Measurements from ENCODE around the gene CLNK.

DNA sequence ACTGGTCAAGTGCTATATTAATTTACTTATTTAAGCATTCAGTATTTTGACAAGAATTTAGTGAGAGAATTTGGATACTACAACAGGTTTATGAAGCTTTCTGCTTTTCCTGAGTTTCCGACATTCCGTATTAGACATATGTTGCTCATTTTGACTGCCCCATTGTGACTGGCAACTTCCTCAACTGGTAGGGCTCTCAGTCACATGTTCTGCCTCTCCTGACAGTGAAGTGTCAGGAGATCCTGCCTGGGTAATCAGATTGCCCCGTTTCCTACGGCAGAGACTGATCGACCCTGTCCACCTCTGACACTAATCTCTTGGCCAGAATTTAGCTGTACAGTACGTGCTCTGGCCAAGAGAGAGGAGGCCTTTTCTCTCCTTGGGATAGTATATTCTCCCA, 49.5 kb downstream of the CLNK start:
- TF ChIP-seq POLR2A (IDR thresholded peaks at IDR 0.05) (no peak), CTCF (IDR thresholded peaks at IDR 0.05) (no peak)

Measured in transverse colon (tissue), 3 donors.